OCI-LY1 (cell line): ENCODE results near the gene E4F1.

Source experiments
- H2AFZ ChIP-seq: fragments of 200-600 bp; sonication (generic), shearing (Covaris generic); 2 replicates; pipeline ENCODE4 v1.6.0; 2014; ENCODE audit warnings: antibody characterized with exemption, mild to moderate bottlenecking, low read length
- H3F3A ChIP-seq: fragments of 200-600 bp; sonication (generic), shearing (Covaris generic); 2 replicates; pipeline ENCODE4 v1.6.0; 2014; ENCODE audit warnings: mild to moderate bottlenecking, antibody characterized with exemption, low read length, moderate library complexity; ENCODE audit not compliant: insufficient read depth
- H3K27ac ChIP-seq: fragments of 200-600 bp; sonication (generic); 2 replicates; pipeline ENCODE4 v1.5.1; 2014; ENCODE audit warnings: low read length, mixed run types, mild to moderate bottlenecking, low read depth; ENCODE audit not compliant: poor library complexity, severe bottlenecking
- H3K27me3 ChIP-seq: fragments of 200-600 bp; sonication (generic); 2 replicates; pipeline ENCODE4 v1.6.0; 2014; ENCODE audit warnings: antibody characterized with exemption, mild to moderate bottlenecking, low read length, moderate library complexity; ENCODE audit not compliant: insufficient read depth
- H3K36me3 ChIP-seq: fragments of 200-600 bp; sonication (generic); 2 replicates; pipeline ENCODE4 v1.6.1; 2014; ENCODE audit warnings: mild to moderate bottlenecking, antibody characterized with exemption, low read length, moderate library complexity, mixed read lengths; ENCODE audit not compliant: insufficient read depth
- H3K4me1 ChIP-seq: fragments of 200-600 bp; sonication (generic); 2 replicates; pipeline ENCODE4 v1.5.1; 2014; ENCODE audit warnings: mild to moderate bottlenecking, low read length, moderate library complexity; ENCODE audit not compliant: insufficient read depth, severe bottlenecking
- H3K4me2 ChIP-seq: fragments of 200-600 bp; sonication (generic), shearing (Covaris generic); 2 replicates; pipeline ENCODE4 v1.6.1; 2014; ENCODE audit warnings: low read length
- H3K4me3 ChIP-seq: fragments of 200-600 bp; sonication (generic); 2 replicates; pipeline ENCODE4 v1.5.1; 2014; ENCODE audit warnings: low read length, low read depth, mild to moderate bottlenecking, mixed read lengths; ENCODE audit not compliant: poor library complexity, severe bottlenecking
- H3K79me2 ChIP-seq: fragments of 200-600 bp; shearing (Covaris generic); 2 replicates; pipeline ENCODE4 v1.6.1; 2016; ENCODE audit warnings: mixed run types, low read length, mixed read lengths; ENCODE audit not compliant: insufficient read depth
- H3K9ac ChIP-seq: fragments of 200-600 bp; sonication (generic), shearing (Covaris generic); 2 replicates; pipeline ENCODE4 v1.6.1; 2014; ENCODE audit warnings: mild to moderate bottlenecking, low read length, mixed read lengths
- H3K9me2 ChIP-seq: fragments of 200-600 bp; sonication (generic), shearing (Covaris generic); 2 replicates; pipeline ENCODE4 v1.6.1; 2014; ENCODE audit warnings: low read depth, mild to moderate bottlenecking, low read length, mixed read lengths
- H3K9me3 ChIP-seq: fragments of 200-600 bp; shearing (Covaris generic); 2 replicates; pipeline ENCODE4 v1.6.1; 2014; ENCODE audit warnings: low read length, mixed read lengths
- H4K20me1 ChIP-seq: fragments of 200-600 bp; sonication (generic), shearing (Covaris generic); 2 replicates; pipeline ENCODE4 v1.6.0; 2016; ENCODE audit warnings: mild to moderate bottlenecking, low read length; ENCODE audit not compliant: insufficient read depth
- EZH2 ChIP-seq: fragments of 200-600 bp; sonication (generic), shearing (Covaris generic); IDR thresholded peaks from 2 replicates; pipeline ENCODE4 v1.8.0; 2017; ENCODE audit warnings: borderline replicate concordance, mixed run types, mild to moderate bottlenecking, antibody characterized with exemption, low read length, moderate library complexity, mixed read lengths
- TF ChIP-seq, protein P1 (sequence below): fragments of 200-600 bp; sonication (generic), shearing (Covaris generic); IDR thresholded peaks from 2 replicates; pipeline ENCODE4 v1.5.1; 2017; ENCODE audit warnings: mild to moderate bottlenecking, antibody characterized with exemption, low read length, moderate library complexity, mixed read lengths

The E4F1 gene

DNA sequence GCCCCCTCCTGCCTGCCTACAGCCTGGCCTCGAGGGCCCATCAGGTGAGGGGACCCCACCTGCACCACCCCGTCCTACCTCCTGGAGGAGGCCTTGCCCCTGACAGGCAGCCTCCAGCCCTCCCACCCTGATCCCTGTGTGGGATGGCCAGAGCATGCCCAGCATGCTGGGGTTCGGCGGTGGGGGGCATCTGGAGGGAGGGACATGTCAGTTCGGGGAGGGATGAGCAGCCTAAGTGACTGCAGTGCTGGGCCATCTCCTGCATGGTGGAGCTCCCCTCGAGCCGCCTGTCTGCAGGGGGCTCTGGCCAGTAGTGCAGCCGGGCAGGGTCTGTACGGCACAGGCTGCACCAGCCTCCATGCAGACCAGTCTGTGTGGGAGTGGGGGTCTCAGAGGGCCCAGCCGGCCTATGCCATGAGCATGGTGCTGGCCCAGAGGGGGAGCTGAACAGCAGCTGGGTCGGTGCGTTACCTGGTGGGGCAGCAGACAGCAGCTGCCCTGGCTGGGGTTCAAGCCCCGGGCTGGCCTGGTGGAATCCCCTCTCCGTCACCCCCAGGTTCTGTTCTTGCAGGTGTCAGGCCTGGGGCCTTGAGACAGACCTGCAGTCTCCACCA, 48.6 kb downstream of the E4F1 start:
- Histone ChIP-seq H3K27ac (no peak overlapping the region), H3K9ac (no peak overlapping the region), H3K9me2 (no peaks in the 10 kb centered on the region), H3K4me1 (peaks cover 14% of the 10 kb centered on the region), H2AFZ (no peak overlapping the region), H3K9me3 (no peaks in the 10 kb centered on the region), H3K4me3 (no peak overlapping the region), H3K4me2 (no peak overlapping the region), H4K20me1 (no peaks in the 10 kb centered on the region), H3K36me3 (no peaks in the 10 kb centered on the region; the same call in 1 of the 2 replicates), H3K27me3 (no peaks in the 10 kb centered on the region; the same call in 1 of the 2 replicates), H3F3A (no peaks in the 10 kb centered on the region), H3K79me2 (peaks cover 6% of the 10 kb centered on the region)
- TF ChIP-seq, protein P1, sequence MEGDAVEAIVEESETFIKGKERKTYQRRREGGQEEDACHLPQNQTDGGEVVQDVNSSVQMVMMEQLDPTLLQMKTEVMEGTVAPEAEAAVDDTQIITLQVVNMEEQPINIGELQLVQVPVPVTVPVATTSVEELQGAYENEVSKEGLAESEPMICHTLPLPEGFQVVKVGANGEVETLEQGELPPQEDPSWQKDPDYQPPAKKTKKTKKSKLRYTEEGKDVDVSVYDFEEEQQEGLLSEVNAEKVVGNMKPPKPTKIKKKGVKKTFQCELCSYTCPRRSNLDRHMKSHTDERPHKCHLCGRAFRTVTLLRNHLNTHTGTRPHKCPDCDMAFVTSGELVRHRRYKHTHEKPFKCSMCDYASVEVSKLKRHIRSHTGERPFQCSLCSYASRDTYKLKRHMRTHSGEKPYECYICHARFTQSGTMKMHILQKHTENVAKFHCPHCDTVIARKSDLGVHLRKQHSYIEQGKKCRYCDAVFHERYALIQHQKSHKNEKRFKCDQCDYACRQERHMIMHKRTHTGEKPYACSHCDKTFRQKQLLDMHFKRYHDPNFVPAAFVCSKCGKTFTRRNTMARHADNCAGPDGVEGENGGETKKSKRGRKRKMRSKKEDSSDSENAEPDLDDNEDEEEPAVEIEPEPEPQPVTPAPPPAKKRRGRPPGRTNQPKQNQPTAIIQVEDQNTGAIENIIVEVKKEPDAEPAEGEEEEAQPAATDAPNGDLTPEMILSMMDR: no peak
- no peak for TF ChIP-seq EZH2

- H3K36me3 ChIP-seq: no peaks in the 10 kb centered on the region; the same call in 1 of the 2 replicates
- peaks cover 13% of the 10 kb centered on the region for H3K4me1 ChIP-seq
- H3K79me2 ChIP-seq: no peaks in the 10 kb centered on the region
- H3K4me3 ChIP-seq: no peak overlapping the region
- H3K9me2 ChIP-seq: no peaks in the 10 kb centered on the region
- no peaks in the 10 kb centered on the region for H3K9me3 ChIP-seq
- no peaks in the 10 kb centered on the region for H4K20me1 ChIP-seq
- no peak overlapping the region for H3K9ac ChIP-seq
- TF ChIP-seq, protein P1: no peak
- no peak for TF ChIP-seq EZH2
- peaks cover 6% of the 10 kb centered on the region; the same call in 1 of the 2 replicates for H3K27me3 ChIP-seq
- no peak overlapping the region for H3K27ac ChIP-seq
- no peak overlapping the region for H3K4me2 ChIP-seq
- no peaks in the 10 kb centered on the region for H3F3A ChIP-seq
- no peak overlapping the region for H2AFZ ChIP-seq
Measured at GRCh38 chr16:2273484-2273883, 50.1 kb downstream of the E4F1 start.

DNA sequence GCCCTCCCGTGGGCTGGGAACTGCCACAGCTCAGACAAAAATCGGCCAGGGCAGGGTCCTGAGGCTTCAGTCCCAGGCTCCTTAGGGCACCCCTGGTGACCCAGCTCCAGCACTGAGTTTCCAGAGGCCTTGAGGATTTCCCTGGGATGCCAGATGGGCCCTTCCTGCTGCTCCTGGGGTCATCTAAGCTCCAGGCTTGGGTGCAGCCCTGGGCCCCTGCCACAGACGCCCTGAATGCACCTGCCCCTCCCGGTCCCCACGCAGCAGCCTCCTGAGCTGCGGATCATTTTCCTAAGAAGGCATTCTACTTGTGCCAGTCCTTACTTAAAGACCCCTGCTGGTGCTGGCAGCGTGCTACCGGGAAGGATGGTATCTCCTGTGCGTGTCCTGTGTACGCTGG, 50.5 kb downstream of the E4F1 start:
- H3K4me2 ChIP-seq: no peak overlapping the region
- no peak overlapping the region for H3K9ac ChIP-seq
- H3F3A ChIP-seq: no peaks in the 10 kb centered on the region
- no peak overlapping the region for H3K27ac ChIP-seq
- H4K20me1 ChIP-seq: no peaks in the 10 kb centered on the region
- no peaks in the 10 kb centered on the region for H3K9me3 ChIP-seq
- H3K4me1 ChIP-seq: peaks cover 11% of the 10 kb centered on the region
- no peaks in the 10 kb centered on the region; the same call in 1 of the 2 replicates for H3K36me3 ChIP-seq
- H3K79me2 ChIP-seq: no peaks in the 10 kb centered on the region
- H3K9me2 ChIP-seq: no peaks in the 10 kb centered on the region
- no peak overlapping the region for H2AFZ ChIP-seq
- no peak overlapping the region for H3K4me3 ChIP-seq
- H3K27me3 ChIP-seq: peaks cover 9% of the 10 kb centered on the region
- TF ChIP-seq, protein P1: no peak
- TF ChIP-seq EZH2: no peak
